WI38 (cell line): ENCODE results near the gene SCAMP4.

Experiments used
- H3K4me3 ChIP-seq: 2 replicates; pipeline ENCODE4 v1.5.1; 2011; ENCODE audit warnings: low read depth, mild to moderate bottlenecking, control low read depth, low read length
- CTCF ChIP-seq: IDR thresholded peaks from 2 replicates; pipeline ENCODE4 v1.5.1; 2012; ENCODE audit warnings: low read depth, mild to moderate bottlenecking, control low read depth, low read length

SCAMP4 gene

GRCh38 chr19:1922803-1923202, 17.6 kb downstream of the SCAMP4 start:
- TF ChIP-seq CTCF, result no peak
- no peak overlapping the region for H3K4me3 ChIP-seq

- no peak overlapping the region for H3K4me3 ChIP-seq
- TF ChIP-seq CTCF, result no peak
Observed at GRCh38 chr19:1923319-1923718, 18.1 kb downstream of the SCAMP4 start.

GRCh38 chr19:1924320-1924961, 19.2 kb downstream of the SCAMP4 start:
- no peak overlapping the region for H3K4me3 ChIP-seq
- TF ChIP-seq CTCF, result no peak

GRCh38 chr19:1925544-1925943, 20.3 kb downstream of the SCAMP4 start:
- H3K4me3 ChIP-seq, result no peak overlapping the region
- TF ChIP-seq CTCF, result no peak

GRCh38 chr19:1929021-1929742, 24.0 kb downstream of the SCAMP4 start:
- H3K4me3 ChIP-seq, result peak overlapping the region; percentile 37
- peak; percentile 66 for TF ChIP-seq CTCF

- no peak overlapping the region for H3K4me3 ChIP-seq
- TF ChIP-seq CTCF, result no peak
Observed at GRCh38 chr19:1931445-1931844, 26.2 kb downstream of the SCAMP4 start.

- no peak overlapping the region for H3K4me3 ChIP-seq
- no peak for TF ChIP-seq CTCF
Observed at GRCh38 chr19:1932395-1932794, 27.2 kb downstream of the SCAMP4 start.
